Measurements from ENCODE around the gene BAZ1B.

DNA sequence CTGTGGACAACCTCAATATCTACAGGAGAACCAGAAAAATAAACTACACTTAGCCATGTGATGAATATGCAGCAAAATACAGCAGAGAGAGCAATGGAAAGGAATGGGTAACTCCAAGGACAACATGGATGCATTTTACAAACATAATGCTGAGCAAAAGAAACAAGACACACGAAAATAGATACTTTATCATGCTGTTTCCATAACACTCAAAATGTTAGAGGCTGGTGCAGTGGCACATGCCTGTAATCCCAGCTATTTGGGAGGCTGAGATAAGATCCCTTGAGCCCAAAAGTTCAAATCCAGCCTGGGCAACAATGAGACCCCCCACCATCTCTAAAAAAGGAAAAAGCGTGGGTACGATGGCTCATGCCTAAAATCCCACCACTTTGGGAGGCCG, 27.1 kb upstream of the BAZ1B start:
- TF ChIP-seq CHD1 (IDR thresholded peaks at IDR 0.05; ENCODE audit: low read depth, low read length) (no peak), POLR2A (IDR thresholded peaks at IDR 0.05; ENCODE audit: low read depth, low read length) (no peak), RFX5 (IDR thresholded peaks at IDR 0.05; ENCODE audit: low read depth, low read length) (no peak)
- TF ChIP-seq, protein P1, sequence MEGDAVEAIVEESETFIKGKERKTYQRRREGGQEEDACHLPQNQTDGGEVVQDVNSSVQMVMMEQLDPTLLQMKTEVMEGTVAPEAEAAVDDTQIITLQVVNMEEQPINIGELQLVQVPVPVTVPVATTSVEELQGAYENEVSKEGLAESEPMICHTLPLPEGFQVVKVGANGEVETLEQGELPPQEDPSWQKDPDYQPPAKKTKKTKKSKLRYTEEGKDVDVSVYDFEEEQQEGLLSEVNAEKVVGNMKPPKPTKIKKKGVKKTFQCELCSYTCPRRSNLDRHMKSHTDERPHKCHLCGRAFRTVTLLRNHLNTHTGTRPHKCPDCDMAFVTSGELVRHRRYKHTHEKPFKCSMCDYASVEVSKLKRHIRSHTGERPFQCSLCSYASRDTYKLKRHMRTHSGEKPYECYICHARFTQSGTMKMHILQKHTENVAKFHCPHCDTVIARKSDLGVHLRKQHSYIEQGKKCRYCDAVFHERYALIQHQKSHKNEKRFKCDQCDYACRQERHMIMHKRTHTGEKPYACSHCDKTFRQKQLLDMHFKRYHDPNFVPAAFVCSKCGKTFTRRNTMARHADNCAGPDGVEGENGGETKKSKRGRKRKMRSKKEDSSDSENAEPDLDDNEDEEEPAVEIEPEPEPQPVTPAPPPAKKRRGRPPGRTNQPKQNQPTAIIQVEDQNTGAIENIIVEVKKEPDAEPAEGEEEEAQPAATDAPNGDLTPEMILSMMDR (conservative IDR thresholded peaks at IDR 0.05; ENCODE audit: low read depth, low read length) = no peak
